Measurements from ENCODE around the gene TTI1. TPM values are rescaled to one million over a fixed set of nuclear protein-coding genes. Genes with fewer than 3 reads are reported as not detected.

TTI1 gene
- total RNA-seq, 1 experiment from 2014 or later: 37.4 TPM

DNA sequence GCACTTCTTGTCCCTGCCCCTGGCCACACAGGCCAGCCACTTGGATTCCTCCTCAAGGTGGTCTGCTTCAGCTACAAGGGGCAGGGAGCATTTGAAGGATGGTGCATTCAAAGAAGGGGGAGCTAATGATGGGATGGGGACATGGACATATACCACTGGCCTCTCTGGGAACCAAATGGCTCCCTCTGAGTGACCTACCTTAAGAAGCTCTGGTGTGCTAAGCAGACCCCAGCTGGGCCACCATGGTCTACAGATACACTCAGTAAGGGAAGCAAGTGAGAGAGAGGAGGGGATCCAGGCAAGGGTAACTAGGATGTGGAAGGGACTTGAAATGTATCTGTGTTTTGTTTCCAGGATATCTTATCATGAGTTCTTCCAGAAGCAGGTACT, 62.4 kb downstream of the TTI1 start:
- no peak overlapping the region for H2BK15ac ChIP-seq (ENCODE audit: low read depth, low read length)
- no peak for DNase-seq
- H3K36me3 Mint-ChIP-seq (ENCODE audit: insufficient read depth in 1 of 3, low read depth in 3 of 3): peaks cover 5 to 12% (median 6%) of the 10 kb centered on the region in 3 experiments
- H4K91ac ChIP-seq (ENCODE audit: insufficient read length, low read depth, low read length): no peak overlapping the region
- H2AK5ac ChIP-seq (ENCODE audit: insufficient read length, low read length): no peak overlapping the region
- TF ChIP-seq CTCF (conservative IDR thresholded peaks at IDR 0.05): no peak
- no peak overlapping the region for H3K4ac ChIP-seq (ENCODE audit: low read depth, low read length)
- no peak overlapping the region for H2BK120ac ChIP-seq (ENCODE audit: low read depth, low read length, poor library complexity, severe bottlenecking)
- peaks cover 8 to 16% of the 10 kb centered on the region in 2 experiments for H3K9me3 Mint-ChIP-seq
- H2BK20ac ChIP-seq (ENCODE audit: low read depth, low read length, poor library complexity, severe bottlenecking): no peak overlapping the region
- H3K23ac ChIP-seq (ENCODE audit: insufficient read length, low read depth, low read length): no peak overlapping the region
- no peak overlapping the region for H4K5ac ChIP-seq (ENCODE audit: insufficient read length, low read depth, low read length)
- no peaks in the 10 kb centered on the region for H4K20me1 ChIP-seq (ENCODE audit: control insufficient read depth, insufficient read depth, insufficient read length)
- peaks cover 16% of the 10 kb centered on the region for H3K27me3 Mint-ChIP-seq (ENCODE audit: low read depth)
- H3K4me3 Mint-ChIP-seq: no peak overlapping the region
- peaks cover 41 to 49% of the 10 kb centered on the region in 2 experiments for H3K4me1 Mint-ChIP-seq
- no peak overlapping the region for H4K8ac ChIP-seq (replicated peaks; ENCODE audit: insufficient read length, low read depth, low read length)
- no peaks in the 10 kb centered on the region for H3K79me1 ChIP-seq (ENCODE audit: insufficient read depth, low read depth, low read length, poor library complexity, severe bottlenecking)
- H3K9ac ChIP-seq (ENCODE audit: extremely low read depth, insufficient read length, low read length): no peak overlapping the region
- no peaks in the 10 kb centered on the region; the same call in 1 of the 2 replicates for H3K27me3 ChIP-seq (ENCODE audit: insufficient read depth, low read length)
- peaks cover 10% of the 10 kb centered on the region; the same call in 1 of the 2 replicates for H3K4me1 ChIP-seq (ENCODE audit: insufficient read depth, low read length)
- no peak overlapping the region for H3K4me2 ChIP-seq (ENCODE audit: insufficient read depth, insufficient read length, low read length)
- no peaks in the 10 kb centered on the region for H3K79me2 ChIP-seq (ENCODE audit: insufficient read depth, low read length)
- H3T11ph ChIP-seq (ENCODE audit: low read length): no peak overlapping the region
- H3K23me2 ChIP-seq (ENCODE audit: insufficient read length, low read depth, low read length, poor library complexity, severe bottlenecking): no peaks in the 10 kb centered on the region
- H2BK5ac ChIP-seq (ENCODE audit: insufficient read length, low read length): no peak overlapping the region
- no peak overlapping the region for H3K14ac ChIP-seq (ENCODE audit: insufficient read depth, low read length)
- H3K56ac ChIP-seq (ENCODE audit: insufficient read length, low read depth, low read length): no peak overlapping the region
- no peak overlapping the region for H3K27ac ChIP-seq (ENCODE audit: insufficient read length, low read depth, low read length)
- H2AFZ ChIP-seq (ENCODE audit: low read length): no peak overlapping the region
- H3K9me3 ChIP-seq (ENCODE audit: control insufficient read depth, low read depth, low read length): peaks cover 5% of the 10 kb centered on the region
- H3K18ac ChIP-seq (ENCODE audit: insufficient read length, low read depth, low read length): no peak overlapping the region
- no peak overlapping the region; a peak in 1 of 7 replicates for H3K27ac Mint-ChIP-seq
- H2BK12ac ChIP-seq (ENCODE audit: insufficient read length, low read depth, low read length): no peak overlapping the region

All from H9 (cell line).